Measurements from ENCODE around the gene BABAM2. TPM values are rescaled to one million over a fixed set of nuclear protein-coding genes. Genes with fewer than 3 reads are reported as not detected.

BABAM2 gene
- total RNA-seq, 1 experiment from 2014 or later, result 16.3 TPM

DNA sequence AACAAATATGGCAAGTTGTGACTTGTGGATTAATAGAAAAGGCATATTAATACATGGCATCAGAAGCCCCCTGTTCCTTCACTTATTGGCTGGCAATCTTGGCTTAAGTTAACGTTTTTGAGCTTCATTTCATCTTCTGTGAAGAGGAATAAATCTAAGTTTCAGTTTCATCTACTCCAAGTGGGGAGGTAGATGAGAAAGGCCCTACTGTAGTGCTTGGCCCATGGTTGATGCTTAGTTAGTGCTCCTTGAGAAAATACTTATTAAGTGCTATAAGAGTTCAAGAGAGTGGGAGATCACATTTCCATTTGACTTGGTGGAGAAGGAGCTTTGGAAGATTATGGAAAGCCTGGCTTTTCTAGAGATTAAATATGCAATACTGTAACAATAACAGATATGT lies 244.3 kb downstream of the BABAM2 start:
- peaks cover 21% of the 10 kb centered on the region for H3K4me1 ChIP-seq (ENCODE audit: insufficient read depth, low read length)
- H3K9me3 ChIP-seq (ENCODE audit: low read length), result no peaks in the 10 kb centered on the region
- H4K20me1 ChIP-seq (ENCODE audit: low read length), result no peaks in the 10 kb centered on the region
- H3F3A ChIP-seq (ENCODE audit: low read length, unreplicated experiment), result no peaks in the 10 kb centered on the region
- H3K27me3 ChIP-seq (ENCODE audit: low read length), result no peaks in the 10 kb centered on the region
- POLR2A ChIA-PET (ENCODE audit: unreplicated experiment), result no interaction called here
- H3K36me3 ChIP-seq (ENCODE audit: low read depth, low read length), result no peaks in the 10 kb centered on the region
- no peak overlapping the region for H3K9ac ChIP-seq (ENCODE audit: low read length)
- BruUV-seq (replicated peaks), result no TSS peak
- CTCF ChIA-PET, result no interaction called here
- no peak overlapping the region for H3K4me3 ChIP-seq (ENCODE audit: low read length)
- TF ChIP-seq, protein P1, sequence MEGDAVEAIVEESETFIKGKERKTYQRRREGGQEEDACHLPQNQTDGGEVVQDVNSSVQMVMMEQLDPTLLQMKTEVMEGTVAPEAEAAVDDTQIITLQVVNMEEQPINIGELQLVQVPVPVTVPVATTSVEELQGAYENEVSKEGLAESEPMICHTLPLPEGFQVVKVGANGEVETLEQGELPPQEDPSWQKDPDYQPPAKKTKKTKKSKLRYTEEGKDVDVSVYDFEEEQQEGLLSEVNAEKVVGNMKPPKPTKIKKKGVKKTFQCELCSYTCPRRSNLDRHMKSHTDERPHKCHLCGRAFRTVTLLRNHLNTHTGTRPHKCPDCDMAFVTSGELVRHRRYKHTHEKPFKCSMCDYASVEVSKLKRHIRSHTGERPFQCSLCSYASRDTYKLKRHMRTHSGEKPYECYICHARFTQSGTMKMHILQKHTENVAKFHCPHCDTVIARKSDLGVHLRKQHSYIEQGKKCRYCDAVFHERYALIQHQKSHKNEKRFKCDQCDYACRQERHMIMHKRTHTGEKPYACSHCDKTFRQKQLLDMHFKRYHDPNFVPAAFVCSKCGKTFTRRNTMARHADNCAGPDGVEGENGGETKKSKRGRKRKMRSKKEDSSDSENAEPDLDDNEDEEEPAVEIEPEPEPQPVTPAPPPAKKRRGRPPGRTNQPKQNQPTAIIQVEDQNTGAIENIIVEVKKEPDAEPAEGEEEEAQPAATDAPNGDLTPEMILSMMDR (conservative IDR thresholded peaks at IDR 0.05; ENCODE audit: low read depth, low read length), result no peak
- no peak for TF ChIP-seq EZH2phosphoT487 (IDR thresholded peaks at IDR 0.05; ENCODE audit: borderline replicate concordance, low read length)
- ATAC-seq, result no peak
- H3K79me2 ChIP-seq (ENCODE audit: low read length), result no peaks in the 10 kb centered on the region
- H3K4me2 ChIP-seq (ENCODE audit: low read length), result no peak overlapping the region
- intact Hi-C loops (cut with micrococcal nuclease), result loop anchor here (5.0 kb wide), 1 partner anchor 257 kb away; the partner anchor contains the start of gene FOSL2
- no peak for DNase-seq
- H3K27ac ChIP-seq (ENCODE audit: low read length), result no peak overlapping the region
- H2AFZ ChIP-seq (ENCODE audit: low read length), result no peak overlapping the region
- no peaks in the 10 kb centered on the region for H3K9me2 ChIP-seq (replicated peaks; ENCODE audit: low read length)

DNA sequence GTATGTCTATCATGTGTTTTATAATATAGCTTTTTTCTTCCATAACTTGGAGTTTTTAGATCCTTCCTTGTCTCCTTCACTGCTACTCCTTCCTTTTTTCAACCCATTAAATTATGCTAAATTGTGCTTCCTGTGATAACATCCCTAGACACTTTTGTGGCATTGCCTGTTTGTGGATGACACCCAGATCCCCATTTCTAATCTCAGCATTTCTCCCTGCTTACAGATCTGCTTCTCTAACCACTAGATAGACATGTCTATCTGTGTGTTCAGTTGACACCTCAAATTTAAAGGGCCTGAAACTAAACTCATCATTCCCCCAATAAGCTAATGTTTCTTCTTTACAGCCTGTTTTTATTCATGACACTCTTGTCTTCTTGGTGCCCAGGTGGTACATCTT lies 244.8 kb downstream of the BABAM2 start:
- H2AFZ ChIP-seq (ENCODE audit: low read length), result no peak overlapping the region
- H3K79me2 ChIP-seq (ENCODE audit: low read length), result no peaks in the 10 kb centered on the region
- no peaks in the 10 kb centered on the region for H3K9me2 ChIP-seq (replicated peaks; ENCODE audit: low read length)
- peaks cover 16% of the 10 kb centered on the region for H3K4me1 ChIP-seq (ENCODE audit: insufficient read depth, low read length)
- no peak for ATAC-seq
- intact Hi-C loops (cut with micrococcal nuclease), result loop anchor here (5.0 kb wide), 1 partner anchor 257 kb away; the partner anchor contains the start of gene FOSL2
- no peak overlapping the region for H3K27ac ChIP-seq (ENCODE audit: low read length)
- CTCF ChIA-PET, result no interaction called here
- H4K20me1 ChIP-seq (ENCODE audit: low read length), result no peaks in the 10 kb centered on the region
- no peaks in the 10 kb centered on the region for H3F3A ChIP-seq (ENCODE audit: low read length, unreplicated experiment)
- no peak overlapping the region for H3K4me2 ChIP-seq (ENCODE audit: low read length)
- POLR2A ChIA-PET (ENCODE audit: unreplicated experiment), result no interaction called here
- H3K9ac ChIP-seq (ENCODE audit: low read length), result no peak overlapping the region
- DNase-seq, result no peak
- H3K9me3 ChIP-seq (ENCODE audit: low read length), result no peaks in the 10 kb centered on the region
- no peak for TF ChIP-seq EZH2 (IDR thresholded peaks at IDR 0.05; ENCODE audit: low read length, unreplicated experiment)
- TF ChIP-seq EZH2phosphoT487 (IDR thresholded peaks at IDR 0.05; ENCODE audit: borderline replicate concordance, low read length), result no peak
- TF ChIP-seq, protein P1 (conservative IDR thresholded peaks at IDR 0.05; ENCODE audit: low read depth, low read length), result no peak
- H3K27me3 ChIP-seq (ENCODE audit: low read length), result no peaks in the 10 kb centered on the region
- no peak overlapping the region for H3K4me3 ChIP-seq (ENCODE audit: low read length)
- BruUV-seq (replicated peaks), result no TSS peak
- H3K36me3 ChIP-seq (ENCODE audit: low read depth, low read length), result no peaks in the 10 kb centered on the region

DNA sequence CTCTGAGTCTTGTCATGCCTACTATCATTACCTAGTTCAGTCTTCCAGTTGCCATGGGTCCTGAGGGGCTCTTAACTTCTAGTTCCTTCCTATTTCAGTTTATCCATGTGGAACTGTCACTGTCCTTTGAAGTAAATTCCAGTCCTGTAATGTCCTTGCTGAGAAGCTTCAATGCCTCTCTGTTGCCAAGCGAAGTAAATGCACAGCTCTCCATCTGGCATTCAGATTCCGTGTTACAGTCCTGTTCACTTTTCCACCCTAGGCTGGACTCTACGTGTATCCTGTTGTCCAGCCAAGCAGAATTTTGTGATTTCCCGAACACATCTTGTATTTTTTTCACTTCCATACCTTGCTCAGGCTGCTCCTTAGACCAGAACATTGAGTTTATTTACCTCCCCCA lies 245.3 kb downstream of the BABAM2 start:
- Histone ChIP-seq H3K4me2 (ENCODE audit: low read length) (no peak overlapping the region), H3K9me3 (ENCODE audit: low read length) (no peaks in the 10 kb centered on the region), H3K9ac (ENCODE audit: low read length) (no peak overlapping the region), H3K27me3 (ENCODE audit: low read length) (no peaks in the 10 kb centered on the region), H3K79me2 (ENCODE audit: low read length) (no peaks in the 10 kb centered on the region), H3F3A (ENCODE audit: low read length, unreplicated experiment) (no peaks in the 10 kb centered on the region), H3K4me1 (ENCODE audit: insufficient read depth, low read length) (peaks cover 14% of the 10 kb centered on the region), H3K36me3 (ENCODE audit: low read depth, low read length) (no peaks in the 10 kb centered on the region), H3K4me3 (ENCODE audit: low read length) (no peak overlapping the region), H4K20me1 (ENCODE audit: low read length) (no peaks in the 10 kb centered on the region), H2AFZ (ENCODE audit: low read length) (no peak overlapping the region), H3K27ac (ENCODE audit: low read length) (no peak overlapping the region), H3K9me2 (replicated peaks; ENCODE audit: low read length) (no peaks in the 10 kb centered on the region)
- TF ChIP-seq, protein P1 (conservative IDR thresholded peaks at IDR 0.05; ENCODE audit: low read depth, low read length), result no peak
- TF ChIP-seq EZH2phosphoT487 (IDR thresholded peaks at IDR 0.05; ENCODE audit: borderline replicate concordance, low read length), result no peak
- intact Hi-C loops (cut with micrococcal nuclease), result loop anchor here (5.0 kb wide), 1 partner anchor 257 kb away; the partner anchor contains the start of gene FOSL2
- CTCF ChIA-PET, result no interaction called here
- POLR2A ChIA-PET (ENCODE audit: unreplicated experiment), result no interaction called here
- no TSS peak for BruUV-seq (replicated peaks)
- DNase-seq, result no peak
- ATAC-seq, result no peak

Measured in PC-3 (cell line).